Tibial artery (tissue), 4 donors: ENCODE results near the gene ITGB1BP1.

Source experiments
- DNase-seq, 2 donors: peaks; one replicate each; pipeline ENCODE4 v3.0.0-alpha.2; 2019
- H3K27ac ChIP-seq, 2 donors: fragments of 200-600 bp; sonication (generic) in 1 of 2; 1 replicate in 1 of 2; 2 replicates in 1 of 2; pipeline ENCODE4 v1.5.1; 2018 to 2019; ENCODE audit warnings: mild to moderate bottlenecking in 1 of 2
- H3K27me3 ChIP-seq, 2 donors: fragments of 200-600 bp; sonication (generic) in 1 of 2; one replicate each; pipeline versions ENCODE4 v1.5.1 to v1.6.0; 2016 to 2019
- H3K36me3 ChIP-seq, 3 donors: fragments of 200-600 bp; sonication (generic) in 2 of 3; one replicate each; pipeline ENCODE4 v1.5.1; 2016 to 2019; ENCODE audit warnings: mild to moderate bottlenecking in 2 of 3
- H3K4me1 ChIP-seq, 4 donors: fragments of 200-600 bp; sonication (generic) in 2 of 4; 1 replicate in 3 of 4; 2 replicates in 1 of 4; pipeline ENCODE4 v1.5.1; 2016 to 2019
- H3K4me3 ChIP-seq, 2 donors: fragments of 200-600 bp; sonication (generic) in 1 of 2; 1 replicate in 1 of 2; 2 replicates in 1 of 2; pipeline ENCODE4 v1.5.1; 2018 to 2019; ENCODE audit warnings: mild to moderate bottlenecking in 2 of 2
- H3K9me3 ChIP-seq, 3 donors: fragments of 200-600 bp; sonication (generic) in 1 of 3; one replicate each; pipeline ENCODE4 v1.5.1; 2016 to 2019
- intact Hi-C: fragments of 100-400 bp; cut with DNase I; formaldehyde crosslinking; loops from one replicate; pipeline ENCODE4 v1.15.0; 2023; ENCODE audit warnings: low total_unique reads
- TF ChIP-seq, protein P1 (sequence below), 2 experiments: fragments of 200-600 bp in 1 of 2; fragments of 450-650 bp in 1 of 2; IDR thresholded peaks; one replicate each; pipeline ENCODE4 v1.5.1; 2017 to 2019; ENCODE audit warnings: antibody characterized with exemption in 2 of 2, mild to moderate bottlenecking in 1 of 2, moderate library complexity in 1 of 2

The ITGB1BP1 gene

GRCh38 chr2:9418746-9419145, 4.6 kb downstream of the ITGB1BP1 start:
- Histone ChIP-seq H3K27ac (no peak overlapping the region), H3K36me3 (peaks cover 0 to 12% (median 0%) of the 10 kb centered on the region in 3 donors), H3K4me3 (no peak overlapping the region), H3K27me3 (no peaks in the 10 kb centered on the region), H3K9me3 (no peaks in the 10 kb centered on the region), H3K4me1 (peaks cover 0 to 27% (median 22%) of the 10 kb centered on the region in 4 donors)
- intact Hi-C loops: no loop called here
- TF ChIP-seq, protein P1, sequence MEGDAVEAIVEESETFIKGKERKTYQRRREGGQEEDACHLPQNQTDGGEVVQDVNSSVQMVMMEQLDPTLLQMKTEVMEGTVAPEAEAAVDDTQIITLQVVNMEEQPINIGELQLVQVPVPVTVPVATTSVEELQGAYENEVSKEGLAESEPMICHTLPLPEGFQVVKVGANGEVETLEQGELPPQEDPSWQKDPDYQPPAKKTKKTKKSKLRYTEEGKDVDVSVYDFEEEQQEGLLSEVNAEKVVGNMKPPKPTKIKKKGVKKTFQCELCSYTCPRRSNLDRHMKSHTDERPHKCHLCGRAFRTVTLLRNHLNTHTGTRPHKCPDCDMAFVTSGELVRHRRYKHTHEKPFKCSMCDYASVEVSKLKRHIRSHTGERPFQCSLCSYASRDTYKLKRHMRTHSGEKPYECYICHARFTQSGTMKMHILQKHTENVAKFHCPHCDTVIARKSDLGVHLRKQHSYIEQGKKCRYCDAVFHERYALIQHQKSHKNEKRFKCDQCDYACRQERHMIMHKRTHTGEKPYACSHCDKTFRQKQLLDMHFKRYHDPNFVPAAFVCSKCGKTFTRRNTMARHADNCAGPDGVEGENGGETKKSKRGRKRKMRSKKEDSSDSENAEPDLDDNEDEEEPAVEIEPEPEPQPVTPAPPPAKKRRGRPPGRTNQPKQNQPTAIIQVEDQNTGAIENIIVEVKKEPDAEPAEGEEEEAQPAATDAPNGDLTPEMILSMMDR (IDR thresholded peaks at IDR 0.05): no peak
- no peak for DNase-seq

DNA sequence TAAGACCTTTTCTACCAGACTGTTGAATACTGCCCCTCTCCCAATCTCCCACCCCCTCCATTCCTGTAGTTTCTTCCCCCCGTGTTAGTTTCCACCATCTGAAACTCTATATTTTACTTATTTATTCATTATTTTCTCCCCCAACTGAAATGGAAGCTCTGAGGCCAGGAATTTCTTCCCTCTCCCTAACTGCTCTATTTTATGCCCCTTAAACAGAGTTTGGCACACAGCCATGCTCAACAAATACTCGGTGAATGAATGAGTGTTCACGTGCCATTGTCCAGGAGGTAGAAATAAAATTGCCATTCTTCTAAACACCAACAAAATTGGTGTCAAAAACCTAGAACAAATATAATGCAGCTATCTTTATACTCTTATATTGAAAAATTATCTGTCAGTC, 5.6 kb downstream of the ITGB1BP1 start:
- H3K9me3 ChIP-seq: no peaks in the 10 kb centered on the region
- peaks cover 0 to 27% (median 22%) of the 10 kb centered on the region in 4 donors for H3K4me1 ChIP-seq
- no peak for DNase-seq
- H3K36me3 ChIP-seq: peaks cover 0 to 21% (median 0%) of the 10 kb centered on the region in 3 donors
- H3K27me3 ChIP-seq: no peaks in the 10 kb centered on the region
- no peak overlapping the region for H3K4me3 ChIP-seq
- H3K27ac ChIP-seq: no peak overlapping the region
- TF ChIP-seq, protein P1 (IDR thresholded peaks at IDR 0.05): no peak
- intact Hi-C loops: no loop called here

- TF ChIP-seq, protein P1 (IDR thresholded peaks at IDR 0.05): no peak
- no peak for DNase-seq
- H3K27me3 ChIP-seq: no peaks in the 10 kb centered on the region
- peaks cover 0 to 29% (median 4%) of the 10 kb centered on the region in 3 donors for H3K36me3 ChIP-seq
- H3K9me3 ChIP-seq: no peaks in the 10 kb centered on the region
- peaks cover 0 to 23% (median 18%) of the 10 kb centered on the region in 4 donors for H3K4me1 ChIP-seq
- intact Hi-C loops: no loop called here
- H3K27ac ChIP-seq: no peak overlapping the region
- no peak overlapping the region for H3K4me3 ChIP-seq
These were observed 6.4 kb downstream of the ITGB1BP1 start for GRCh38 chr2:9416962-9417316.

DNA sequence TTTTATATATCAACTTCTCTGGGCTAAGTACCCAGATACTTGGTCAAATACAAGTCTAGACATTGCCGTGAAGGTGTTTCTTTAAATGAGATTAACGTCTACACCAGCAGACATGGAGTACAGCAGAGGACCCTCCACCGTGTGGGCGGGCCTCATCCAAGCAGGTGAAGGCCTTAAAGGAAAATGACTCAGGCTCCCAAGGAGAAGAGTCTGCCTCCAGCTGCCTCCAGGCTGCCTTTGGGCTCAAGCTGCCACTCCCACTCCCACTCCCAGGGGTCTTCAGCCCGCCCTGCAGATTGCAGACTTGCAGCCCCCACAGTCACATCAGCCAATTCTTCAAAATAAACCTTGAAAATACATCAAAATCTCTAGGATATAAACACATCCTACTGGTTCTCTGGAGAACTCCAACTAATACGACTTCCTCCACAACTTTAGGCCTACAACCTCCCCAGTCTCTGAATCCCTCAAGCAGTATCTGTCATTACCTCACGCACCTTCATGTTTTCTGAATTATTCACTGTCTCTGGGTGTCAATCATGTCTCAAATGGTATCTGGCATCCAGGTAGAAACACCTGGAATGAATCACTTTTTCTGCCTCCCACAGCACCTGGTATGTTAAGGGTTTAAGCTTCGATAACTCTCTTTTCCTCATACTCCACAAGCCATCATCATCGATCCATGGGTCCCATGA, 6.9 kb downstream of the ITGB1BP1 start:
- no peak for DNase-seq
- H3K36me3 ChIP-seq: peaks cover 0 to 34% (median 9%) of the 10 kb centered on the region in 3 donors
- intact Hi-C loops: no loop called here
- H3K27ac ChIP-seq: no peak overlapping the region
- no peaks in the 10 kb centered on the region for H3K9me3 ChIP-seq
- TF ChIP-seq, protein P1 (IDR thresholded peaks at IDR 0.05): no peak
- no peaks in the 10 kb centered on the region for H3K27me3 ChIP-seq
- H3K4me1 ChIP-seq: peaks cover 0 to 17% (median 13%) of the 10 kb centered on the region in 4 donors
- no peak overlapping the region for H3K4me3 ChIP-seq

GRCh38 chr2:9415516-9416169, 7.7 kb downstream of the ITGB1BP1 start:
- H3K27me3 ChIP-seq: no peaks in the 10 kb centered on the region
- H3K27ac ChIP-seq: no peak overlapping the region
- peaks cover 0 to 42% (median 14%) of the 10 kb centered on the region in 3 donors for H3K36me3 ChIP-seq
- intact Hi-C loops: no loop called here
- no peak overlapping the region for H3K4me3 ChIP-seq
- TF ChIP-seq, protein P1 (IDR thresholded peaks at IDR 0.05): no peak
- peaks cover 0 to 13% (median 9%) of the 10 kb centered on the region in 4 donors for H3K4me1 ChIP-seq
- H3K9me3 ChIP-seq: no peaks in the 10 kb centered on the region
- DNase-seq: no peak
